Measurements from ENCODE around the gene SEC23B. TPM values are rescaled to one million over a fixed set of nuclear protein-coding genes. Genes with fewer than 3 reads are reported as not detected.

Gene SEC23B
- total and polyA plus RNA-seq, 2 experiments from 2014 or later, result 27.2 to 66.6 TPM

- TF ChIP-seq REST (IDR thresholded peaks at IDR 0.05; ENCODE audit: unreplicated experiment) (no peak), STAT1 (IDR thresholded peaks at IDR 0.05; ENCODE audit: unreplicated experiment) (no peak), JUNB (IDR thresholded peaks at IDR 0.05; ENCODE audit: unreplicated experiment) (no peak), CREB1 (CRISPR knock-in tag; IDR thresholded peaks at IDR 0.05; ENCODE audit: low read depth) (no peak), POLR2AphosphoS5 (IDR thresholded peaks at IDR 0.05; ENCODE audit: low read depth) (no peak)
Observed at GRCh38 chr20:18543216-18543615, 35.5 kb downstream of the SEC23B start (continued).

GRCh38 chr20:18543932-18544331 lies 36.2 kb downstream of the SEC23B start:
- no peak for DNase-seq (ENCODE audit: low spot score)
- no peak overlapping the region for H3K27ac Mint-ChIP-seq
- no peaks in the 10 kb centered on the region for H3K9me3 Mint-ChIP-seq

More at GRCh38 chr20:18543932-18544331, 36.2 kb downstream of the SEC23B start:
- Histone ChIP-seq H3K4me3 (no peak overlapping the region), H3K79me2 (replicated peaks; ENCODE audit: insufficient read depth) (no peaks in the 10 kb centered on the region), H3K36me3 (ENCODE audit: insufficient read depth) (peaks cover 23% of the 10 kb centered on the region), H3F3A (replicated peaks; ENCODE audit: low read depth) (no peaks in the 10 kb centered on the region), H2AFZ (no peak overlapping the region), H3K4me2 (no peak overlapping the region), H4K20me1 (replicated peaks; ENCODE audit: insufficient read depth) (peaks cover 5% of the 10 kb centered on the region; the same call in 1 of the 2 replicates), H3K27ac (ENCODE audit: low read depth) (no peak overlapping the region), H3K9me2 (ENCODE audit: insufficient read depth) (no peaks in the 10 kb centered on the region), H3K27me3 (ENCODE audit: insufficient read depth) (no peaks in the 10 kb centered on the region), H3K4me1 (ENCODE audit: insufficient read depth) (no peaks in the 10 kb centered on the region)
- no peak for ATAC-seq
- no peak overlapping the region for H3K4me3 Mint-ChIP-seq
- TF ChIP-seq CTCF (conservative IDR thresholded peaks at IDR 0.05; ENCODE audit: low read depth in 2 of 2) (no peak), CREB1 (CRISPR knock-in tag; IDR thresholded peaks at IDR 0.05; ENCODE audit: low read depth) (no peak), NANOG (IDR thresholded peaks at IDR 0.05; ENCODE audit: borderline replicate concordance) (no peak), ETS1 (IDR thresholded peaks at IDR 0.05) (no peak), REST (IDR thresholded peaks at IDR 0.05; ENCODE audit: unreplicated experiment) (no peak)
- H3K4me1 Mint-ChIP-seq, result no peaks in the 10 kb centered on the region
- H3K27me3 Mint-ChIP-seq (ENCODE audit: insufficient read depth, low read depth, poor library complexity), result peaks cover 3% of the 10 kb centered on the region
- peaks cover 56% of the 10 kb centered on the region for H3K36me3 Mint-ChIP-seq (ENCODE audit: low read depth)

All from GM23338 (cell line).